Transverse colon (tissue), 4 donors: ENCODE results near the gene UMPS. TPM values are rescaled to one million over a fixed set of nuclear protein-coding genes. Genes with fewer than 3 reads are reported as not detected.

Experiments
- DNase-seq: peaks from one replicate; pipeline ENCODE4 v3.0.0-alpha.2; 2019
- H3K27ac ChIP-seq, 4 donors: fragments of 200-600 bp; sonication (generic); 2 replicates each; pipeline ENCODE4 v1.5.1; 2016 to 2018; ENCODE audit warnings: inconsistent platforms in 4 of 4
- H3K27me3 ChIP-seq: fragments of 200-600 bp; sonication (generic); 2 replicates; pipeline ENCODE4 v1.5.1; 2017; ENCODE audit warnings: inconsistent platforms
- H3K36me3 ChIP-seq, 4 donors: fragments of 200-600 bp; sonication (generic); 2 replicates each; pipeline ENCODE4 v1.5.1; 2017 to 2019; ENCODE audit warnings: inconsistent platforms in 4 of 4
- H3K4me1 ChIP-seq, 4 donors: fragments of 200-600 bp; sonication (generic); 2 replicates each; pipeline ENCODE4 v1.5.1; 2017 to 2020; ENCODE audit warnings: inconsistent platforms in 4 of 4
- H3K4me3 ChIP-seq, 4 donors: fragments of 200-600 bp; sonication (generic); 1 replicate in 1 of 4; 2 replicates in 3 of 4; pipeline versions ENCODE4 v1.5.1 to v1.6.1; 2017 to 2019; ENCODE audit warnings: inconsistent platforms in 4 of 4
- H3K9me3 ChIP-seq, 2 donors: fragments of 200-600 bp; sonication (generic); 2 replicates each; pipeline ENCODE4 v1.5.1; 2017 to 2019; ENCODE audit warnings: inconsistent platforms in 2 of 2
- CTCF ChIP-seq, 5 experiments: fragments of 200-600 bp in 3 of 5; fragments of 450-650 bp in 2 of 5; sonication (generic) in 3 of 5; IDR thresholded peaks; 1 replicate in 2 of 5; 2 replicates in 3 of 5; pipeline ENCODE4 v1.5.1; 2016 to 2017; ENCODE audit warnings: antibody characterized with exemption in 5 of 5, inconsistent platforms in 3 of 5, mild to moderate bottlenecking in 2 of 5, moderate library complexity in 1 of 5
- EP300 ChIP-seq: sonication (generic); formaldehyde crosslinking; IDR thresholded peaks from one replicate; pipeline ENCODE4 v1.6.1; 2017; ENCODE audit warnings: antibody characterized with exemption, low read depth
- POLR2A ChIP-seq: fragments of 450-650 bp; IDR thresholded peaks from one replicate; pipeline ENCODE4 v1.6.1; 2016; ENCODE audit warnings: antibody characterized with exemption, mild to moderate bottlenecking, moderate library complexity
- POLR2AphosphoS5 ChIP-seq, 3 donors: sonication (generic); formaldehyde crosslinking; IDR thresholded peaks; one replicate each; pipeline ENCODE4 v1.6.1; 2016; ENCODE audit warnings: antibody characterized with exemption in 3 of 3
- WGBS, 2 donors: methylation state at CpG; one replicate each; pipeline ENCODE4 v1.1.5; 2018; ENCODE audit warnings: low coverage in 1 of 2; 5-methylcytosine and 5-hydroxymethylcytosine counted together
- in situ Hi-C, 4 donors: fragments of 200-750 bp; cut with MboI; loops; one replicate each; pipeline versions ENCODE4 v1.15.0 to v1.15.1; 2017; ENCODE audit warnings: low sequenced_read_pairs in 3 of 4, low pct_ligation_motif_present in 1 of 4, low pct_unique_long_range_greater_than_20kb in 1 of 4
- intact Hi-C: fragments of 100-400 bp; cut with DNase I; formaldehyde crosslinking; loops from one replicate; pipeline ENCODE4 v1.15.1; 2023; ENCODE audit warnings: low total_unique reads
- total RNA-seq, 4 donors: library from RNA; depleted of rRNA; stranded (reverse); fragments of >200 nt; gene quantifications; one replicate each; pipeline ENCODE4 v1.1.0, GENCODE V29; 2016

UMPS gene
- total RNA-seq, 4 donors from 2014 or later, result 10.3 to 47.5 (median 19.6) TPM

DNA sequence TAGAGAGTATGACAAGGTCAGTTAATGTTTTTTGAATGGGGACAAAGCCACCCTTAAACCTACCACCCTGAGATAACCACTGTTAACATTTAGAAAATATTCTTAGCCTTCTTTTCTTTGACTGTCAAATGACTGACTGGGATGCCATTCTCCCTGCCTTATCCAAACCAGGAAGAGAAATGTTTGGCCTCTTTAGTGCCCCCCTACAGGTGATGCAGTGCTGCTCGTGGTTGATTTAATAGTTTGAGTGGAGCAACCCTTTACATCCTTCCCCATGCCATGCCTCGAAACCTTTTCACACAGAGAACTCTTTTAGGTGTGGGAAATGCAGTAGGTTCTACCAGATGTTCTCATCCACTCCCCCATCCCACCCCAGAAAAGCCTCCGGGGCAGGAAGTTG lies 38.7 kb upstream of the UMPS start:
- Histone ChIP-seq H3K27me3 (no peaks in the 10 kb centered on the region), H3K4me1 (peaks cover 0 to 2% (median 0%) of the 10 kb centered on the region in 4 donors), H3K27ac (no peak overlapping the region), H3K4me3 (no peak overlapping the region), H3K36me3 (no peaks in the 10 kb centered on the region), H3K9me3 (no peaks in the 10 kb centered on the region)
- in situ Hi-C loops (loop anchor here in 1 of 4 donors (5.0 kb wide), 1 partner anchor 129 kb away; no protein-coding TSS in a partner anchor), intact Hi-C loops (no loop called here)
- no peak for DNase-seq
- TF ChIP-seq POLR2AphosphoS5 (IDR thresholded peaks at IDR 0.05), result no peak
- TF ChIP-seq EP300, result no peak
- no peak for TF ChIP-seq POLR2A
- TF ChIP-seq CTCF (IDR thresholded peaks at IDR 0.05), result no peak
- 40 to 74% methylated on average over 1 to 3 of the region's 3 CpGs for WGBS, 2 donors

DNA sequence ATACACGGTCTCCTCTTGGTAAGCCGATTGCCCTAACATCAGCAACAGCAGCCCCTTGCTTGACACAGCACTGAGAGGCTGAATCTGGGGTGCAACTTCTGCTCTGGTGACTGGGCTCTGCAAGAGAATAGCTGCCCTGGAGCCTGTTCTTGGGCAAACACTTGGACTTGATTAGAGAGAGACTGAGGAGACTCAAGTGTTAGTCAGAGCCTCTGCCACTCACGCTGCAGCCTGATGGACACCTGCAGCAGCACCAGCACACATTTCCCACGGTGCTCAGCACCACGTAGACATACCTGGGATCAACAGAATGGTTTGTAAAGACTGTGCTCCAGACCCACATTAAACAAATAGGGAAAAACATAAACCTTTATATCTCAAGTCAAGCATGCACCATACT lies 35.8 kb upstream of the UMPS start:
- no peak for DNase-seq
- in situ Hi-C loops, result loop anchor here in 1 of 4 donors (5.0 kb wide), 1 partner anchor 132 kb away; no protein-coding TSS in a partner anchor
- Histone ChIP-seq H3K27me3 (no peaks in the 10 kb centered on the region), H3K9me3 (no peaks in the 10 kb centered on the region), H3K4me1 (no peaks in the 10 kb centered on the region), H3K27ac (no peak overlapping the region), H3K36me3 (no peaks in the 10 kb centered on the region), H3K4me3 (no peak overlapping the region)
- WGBS, 2 donors, result 83% methylated on average over 5 of the region's 5 CpGs; no CpG with 5 or more reads in 1 of the 2 donors
- TF ChIP-seq CTCF (IDR thresholded peaks at IDR 0.05), result no peak
- no peak for TF ChIP-seq POLR2AphosphoS5 (IDR thresholded peaks at IDR 0.05)
- no peak for TF ChIP-seq POLR2A
- TF ChIP-seq EP300, result no peak
- intact Hi-C loops, result no loop called here

DNA sequence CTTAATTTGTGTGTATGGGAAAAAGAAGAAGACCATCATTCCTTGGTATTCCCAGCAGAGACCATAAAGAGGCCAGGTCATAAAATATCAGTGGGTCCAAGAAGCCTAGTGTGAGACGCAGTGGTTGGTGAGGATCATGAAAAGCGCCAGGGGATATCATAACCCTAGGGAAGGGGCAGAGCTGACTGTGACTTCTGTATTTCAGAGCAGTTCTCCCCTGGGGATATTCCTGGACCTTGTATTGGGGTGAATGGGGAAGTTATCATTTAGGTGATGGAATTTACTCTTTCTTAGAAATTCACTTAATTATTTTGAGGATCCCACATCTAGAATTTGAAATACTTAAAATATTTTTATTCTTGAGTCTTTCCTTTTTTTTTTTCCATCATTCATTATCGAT lies 34.9 kb upstream of the UMPS start:
- Histone ChIP-seq H3K36me3 (no peaks in the 10 kb centered on the region), H3K27me3 (no peaks in the 10 kb centered on the region), H3K9me3 (no peaks in the 10 kb centered on the region), H3K4me3 (no peak overlapping the region), H3K4me1 (no peaks in the 10 kb centered on the region), H3K27ac (no peak overlapping the region)
- no peak for TF ChIP-seq POLR2AphosphoS5 (IDR thresholded peaks at IDR 0.05)
- TF ChIP-seq POLR2A, result no peak
- no peak for TF ChIP-seq EP300
- TF ChIP-seq CTCF (IDR thresholded peaks at IDR 0.05), result no peak
- no peak for DNase-seq
- intact Hi-C loops (no loop called here), in situ Hi-C loops (no loop called here)
- 67 to 90% methylated on average over 1 to 3 of the region's 3 CpGs for WGBS, 2 donors

DNA sequence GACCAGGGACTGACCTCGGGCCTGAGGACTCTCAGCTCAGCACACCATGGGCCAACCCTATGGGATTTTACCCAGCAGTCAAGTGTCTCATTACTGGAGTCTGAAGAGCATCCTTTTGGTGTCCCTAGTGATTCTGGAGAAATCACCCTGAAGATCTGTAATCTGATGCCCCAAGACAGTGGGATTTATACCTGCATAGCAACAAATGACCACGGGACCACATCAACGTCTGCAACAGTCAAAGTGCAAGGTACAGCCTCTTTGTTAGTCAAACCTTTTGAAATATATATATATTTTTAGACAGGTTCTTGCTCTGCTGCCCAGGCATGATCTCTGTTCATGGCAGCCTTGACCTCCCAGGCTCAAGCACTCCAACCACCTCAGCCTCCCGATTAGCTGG lies 34.2 kb upstream of the UMPS start:
- in situ Hi-C loops (no loop called here), intact Hi-C loops (no loop called here)
- H3K4me3 ChIP-seq, result no peak overlapping the region
- no peaks in the 10 kb centered on the region for H3K9me3 ChIP-seq
- H3K27ac ChIP-seq, result no peak overlapping the region
- no peaks in the 10 kb centered on the region for H3K36me3 ChIP-seq
- no peaks in the 10 kb centered on the region for H3K27me3 ChIP-seq
- H3K4me1 ChIP-seq, result no peaks in the 10 kb centered on the region
- DNase-seq, result no peak
- 89 to 94% methylated on average over 4 of the region's 4 CpGs for WGBS, 2 donors
- no peak for TF ChIP-seq POLR2A
- no peak for TF ChIP-seq EP300
- no peak for TF ChIP-seq POLR2AphosphoS5 (IDR thresholded peaks at IDR 0.05)
- no peak for TF ChIP-seq CTCF (IDR thresholded peaks at IDR 0.05)
